K562 (cell line): ENCODE results near the gene CRYBA1. TPM values are rescaled to one million over a fixed set of nuclear protein-coding genes. Genes with fewer than 3 reads are reported as not detected.

ENCODE experiments used
- MTA1 ChIP-seq: fragments of 450-650 bp; IDR thresholded peaks from 2 replicates; pipeline ENCODE4 v1.6.1; 2017; ENCODE audit warnings: borderline replicate concordance
- ZNF589 ChIP-seq: fragments of 200-800 bp; sonication (Bioruptor generic); IDR thresholded peaks from 2 replicates; pipeline ENCODE4 v1.6.1; 2016; ENCODE audit warnings: low read depth, missing genetic modification characterization, missing compliant biosample characterization
- polyA plus RNA-seq, 8 experiments: library from polyadenylated mRNA; depleted of rRNA in 4 of 8; stranded (reverse) in 5 of 8; unstranded in 3 of 8; fragments of >200 nt; fragmentation: Nextera tagmentation in 2 of 8; fragmentation: Illumina TruSeq in 1 of 8; extraction: Ambion mirVana in 2 of 8; extraction: Trizol in 1 of 8; gene quantifications; 2 replicates each; pipeline versions ENCODE4 v1.2.1 to v1.2.3, GENCODE V29; 2011 to 2014; ENCODE audit warnings: inconsistent platforms in 1 of 8, missing spikeins in 1 of 8
- total RNA-seq, 7 experiments: library from RNA; depleted of rRNA in 6 of 7; stranded (reverse); fragments of >200 nt in 6 of 7; fragmentation: Illumina TruSeq in 2 of 7; extraction: Trizol in 2 of 7; gene quantifications; 2 replicates each; pipeline versions ENCODE4 v1.2.1 to v1.2.3, GENCODE V29; 2011 to 2021; ENCODE audit warnings: low replicate concordance in 1 of 7
- TF ChIP-seq, protein P1 (sequence below), 2 experiments: fragments of 450-650 bp; IDR thresholded peaks; 2 replicates each; pipeline ENCODE4 v1.6.1; 2018; ENCODE audit warnings: mild to moderate bottlenecking in 2 of 2, low read depth in 1 of 2; ENCODE audit not compliant: partially characterized antibody in 2 of 2
- TF ChIP-seq, protein P2 (sequence below), 2 experiments: IDR thresholded peaks; 2 replicates each; pipeline ENCODE4 v1.6.1; 2012; ENCODE audit warnings: improper control_type of control experiment in 2 of 2, low read depth in 2 of 2, low read length in 2 of 2, borderline replicate concordance in 1 of 2

The CRYBA1 gene
- total and polyA plus RNA-seq, 9 of the 15 experiments (the other 6 are each of a cell fraction or from before 2014, with no cell fraction given) = not detected

DNA sequence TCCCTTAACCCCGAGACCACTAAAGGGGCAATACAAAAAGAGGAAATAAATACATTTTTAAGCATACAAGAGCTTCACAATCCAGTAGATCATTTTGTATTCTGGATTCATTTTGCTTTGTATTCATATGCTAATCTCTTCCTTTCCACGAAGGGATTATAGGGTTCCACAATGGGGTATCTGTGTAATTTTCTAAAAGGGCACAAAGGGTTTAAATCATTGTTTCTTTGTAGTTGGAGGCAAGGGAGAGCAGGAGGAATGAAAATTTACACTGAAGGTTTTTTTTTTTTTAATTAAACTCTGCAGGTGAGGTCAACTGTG, 47.9 kb downstream of the CRYBA1 start (continued):
- TF ChIP-seq, protein P1, sequence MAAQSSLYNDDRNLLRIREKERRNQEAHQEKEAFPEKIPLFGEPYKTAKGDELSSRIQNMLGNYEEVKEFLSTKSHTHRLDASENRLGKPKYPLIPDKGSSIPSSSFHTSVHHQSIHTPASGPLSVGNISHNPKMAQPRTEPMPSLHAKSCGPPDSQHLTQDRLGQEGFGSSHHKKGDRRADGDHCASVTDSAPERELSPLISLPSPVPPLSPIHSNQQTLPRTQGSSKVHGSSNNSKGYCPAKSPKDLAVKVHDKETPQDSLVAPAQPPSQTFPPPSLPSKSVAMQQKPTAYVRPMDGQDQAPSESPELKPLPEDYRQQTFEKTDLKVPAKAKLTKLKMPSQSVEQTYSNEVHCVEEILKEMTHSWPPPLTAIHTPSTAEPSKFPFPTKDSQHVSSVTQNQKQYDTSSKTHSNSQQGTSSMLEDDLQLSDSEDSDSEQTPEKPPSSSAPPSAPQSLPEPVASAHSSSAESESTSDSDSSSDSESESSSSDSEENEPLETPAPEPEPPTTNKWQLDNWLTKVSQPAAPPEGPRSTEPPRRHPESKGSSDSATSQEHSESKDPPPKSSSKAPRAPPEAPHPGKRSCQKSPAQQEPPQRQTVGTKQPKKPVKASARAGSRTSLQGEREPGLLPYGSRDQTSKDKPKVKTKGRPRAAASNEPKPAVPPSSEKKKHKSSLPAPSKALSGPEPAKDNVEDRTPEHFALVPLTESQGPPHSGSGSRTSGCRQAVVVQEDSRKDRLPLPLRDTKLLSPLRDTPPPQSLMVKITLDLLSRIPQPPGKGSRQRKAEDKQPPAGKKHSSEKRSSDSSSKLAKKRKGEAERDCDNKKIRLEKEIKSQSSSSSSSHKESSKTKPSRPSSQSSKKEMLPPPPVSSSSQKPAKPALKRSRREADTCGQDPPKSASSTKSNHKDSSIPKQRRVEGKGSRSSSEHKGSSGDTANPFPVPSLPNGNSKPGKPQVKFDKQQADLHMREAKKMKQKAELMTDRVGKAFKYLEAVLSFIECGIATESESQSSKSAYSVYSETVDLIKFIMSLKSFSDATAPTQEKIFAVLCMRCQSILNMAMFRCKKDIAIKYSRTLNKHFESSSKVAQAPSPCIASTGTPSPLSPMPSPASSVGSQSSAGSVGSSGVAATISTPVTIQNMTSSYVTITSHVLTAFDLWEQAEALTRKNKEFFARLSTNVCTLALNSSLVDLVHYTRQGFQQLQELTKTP (IDR thresholded peaks at IDR 0.05; ENCODE audit: low read depth in 1 of 2, partially characterized antibody in 2 of 2) = peak in 1 of 2 experiments; percentile 41
- TF ChIP-seq, protein P2, sequence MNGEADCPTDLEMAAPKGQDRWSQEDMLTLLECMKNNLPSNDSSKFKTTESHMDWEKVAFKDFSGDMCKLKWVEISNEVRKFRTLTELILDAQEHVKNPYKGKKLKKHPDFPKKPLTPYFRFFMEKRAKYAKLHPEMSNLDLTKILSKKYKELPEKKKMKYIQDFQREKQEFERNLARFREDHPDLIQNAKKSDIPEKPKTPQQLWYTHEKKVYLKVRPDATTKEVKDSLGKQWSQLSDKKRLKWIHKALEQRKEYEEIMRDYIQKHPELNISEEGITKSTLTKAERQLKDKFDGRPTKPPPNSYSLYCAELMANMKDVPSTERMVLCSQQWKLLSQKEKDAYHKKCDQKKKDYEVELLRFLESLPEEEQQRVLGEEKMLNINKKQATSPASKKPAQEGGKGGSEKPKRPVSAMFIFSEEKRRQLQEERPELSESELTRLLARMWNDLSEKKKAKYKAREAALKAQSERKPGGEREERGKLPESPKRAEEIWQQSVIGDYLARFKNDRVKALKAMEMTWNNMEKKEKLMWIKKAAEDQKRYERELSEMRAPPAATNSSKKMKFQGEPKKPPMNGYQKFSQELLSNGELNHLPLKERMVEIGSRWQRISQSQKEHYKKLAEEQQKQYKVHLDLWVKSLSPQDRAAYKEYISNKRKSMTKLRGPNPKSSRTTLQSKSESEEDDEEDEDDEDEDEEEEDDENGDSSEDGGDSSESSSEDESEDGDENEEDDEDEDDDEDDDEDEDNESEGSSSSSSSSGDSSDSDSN (IDR thresholded peaks at IDR 0.05; ENCODE audit: borderline replicate concordance in 1 of 2, low read depth in 2 of 2, low read length in 2 of 2) = peak in 1 of 2 experiments; percentile 2; a peak in 1 of 4 replicates
- TF ChIP-seq ZNF589 (CRISPR knock-in tag) = 0 out of 2 replicates have a peak, but pooled peaks have one; percentile 19
- 0 out of 2 replicates have a peak, but pooled peaks have one; percentile 15 for TF ChIP-seq MTA1
- TF ChIP-seq, all 486 proteins: peak for 17
